Lower leg skin (tissue), 3 donors: ENCODE results near the gene ZFAND3.

Source experiments
- CTCF ChIP-seq, 3 donors: fragments of 450-650 bp; IDR thresholded peaks; one replicate each; pipeline ENCODE4 v1.5.1; 2016; ENCODE audit warnings: antibody characterized with exemption in 3 of 3, mild to moderate bottlenecking in 3 of 3, moderate library complexity in 2 of 3
- POLR2A ChIP-seq, 2 donors: fragments of 450-650 bp; IDR thresholded peaks; one replicate each; pipeline ENCODE4 v1.6.1; 2016 to 2017; ENCODE audit warnings: antibody characterized with exemption in 2 of 2, mild to moderate bottlenecking in 1 of 2, moderate library complexity in 1 of 2

GRCh38 chr6:37922563-37922962 lies 103.0 kb downstream of the ZFAND3 start:
- TF ChIP-seq POLR2A (IDR thresholded peaks at IDR 0.05): no peak
- no peak for TF ChIP-seq CTCF (IDR thresholded peaks at IDR 0.05)
